GM18505 (cell line): Measurements from ENCODE around the gene TTC9C.
A peak's percentile ranks its signal among the peaks of the same experiment; 100 is the strongest.
"Not testable (repeated sequence)": the region's sequence is repeated elsewhere in the genome, so short reads cannot be mapped to it uniquely, and the experiment has no call there.

ENCODE experiments used
- ATAC-seq: cut with Tn5 transposase; IDR thresholded peaks from one replicate; pipeline ENCODE4 v1.9.1; 2021; ENCODE audit not compliant: unreplicated experiment
- POLR2A ChIP-seq: IDR thresholded peaks from 4 replicates; pipeline ENCODE4 v1.6.1; 2011; ENCODE audit warnings: borderline replicate concordance; ENCODE audit not compliant: insufficient read depth, insufficient read length; ENCODE audit errors: extremely low read depth

TTC9C gene

DNA sequence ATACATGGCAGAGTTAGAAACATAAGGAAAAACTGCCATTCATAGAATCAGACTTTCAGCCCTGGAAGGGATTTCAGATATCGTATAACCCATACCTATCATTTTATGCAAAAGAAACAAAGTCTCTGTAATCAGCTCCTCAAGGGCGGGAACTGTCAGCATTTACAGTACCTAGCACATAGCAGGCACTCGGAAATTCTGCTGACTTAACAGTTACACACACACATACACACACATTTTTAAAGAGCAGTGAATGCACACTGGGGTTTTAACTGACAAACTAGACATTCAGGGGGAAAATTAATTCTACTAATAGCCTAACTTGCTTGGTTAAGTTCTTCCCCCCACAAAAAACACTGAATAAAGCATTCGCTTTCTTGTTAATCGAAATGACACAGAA lies 12.1 kb upstream of the TTC9C start:
- TF ChIP-seq POLR2A, result no peak
- ATAC-seq, result no peak

DNA sequence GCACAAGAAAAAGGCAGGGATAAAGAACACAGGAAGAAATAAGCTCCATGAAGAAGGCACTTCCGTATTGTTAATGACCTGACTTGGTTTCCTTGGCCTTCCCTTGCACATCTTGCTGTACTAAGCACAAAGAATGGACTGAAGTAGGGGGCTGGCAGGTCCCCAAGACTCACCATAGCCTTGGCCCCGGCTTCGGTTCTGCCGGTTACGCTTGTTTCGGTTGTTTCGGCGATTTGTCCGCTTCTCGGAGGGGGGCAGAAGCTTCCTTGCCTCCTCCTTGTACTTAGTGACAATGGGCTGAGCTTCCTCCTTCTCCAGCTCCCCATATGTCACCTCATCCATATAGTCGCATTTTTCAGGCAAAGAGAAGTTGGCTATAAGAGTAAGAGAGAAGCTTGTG lies 11.5 kb upstream of the TTC9C start:
- no peak for TF ChIP-seq POLR2A
- no peak for ATAC-seq

DNA sequence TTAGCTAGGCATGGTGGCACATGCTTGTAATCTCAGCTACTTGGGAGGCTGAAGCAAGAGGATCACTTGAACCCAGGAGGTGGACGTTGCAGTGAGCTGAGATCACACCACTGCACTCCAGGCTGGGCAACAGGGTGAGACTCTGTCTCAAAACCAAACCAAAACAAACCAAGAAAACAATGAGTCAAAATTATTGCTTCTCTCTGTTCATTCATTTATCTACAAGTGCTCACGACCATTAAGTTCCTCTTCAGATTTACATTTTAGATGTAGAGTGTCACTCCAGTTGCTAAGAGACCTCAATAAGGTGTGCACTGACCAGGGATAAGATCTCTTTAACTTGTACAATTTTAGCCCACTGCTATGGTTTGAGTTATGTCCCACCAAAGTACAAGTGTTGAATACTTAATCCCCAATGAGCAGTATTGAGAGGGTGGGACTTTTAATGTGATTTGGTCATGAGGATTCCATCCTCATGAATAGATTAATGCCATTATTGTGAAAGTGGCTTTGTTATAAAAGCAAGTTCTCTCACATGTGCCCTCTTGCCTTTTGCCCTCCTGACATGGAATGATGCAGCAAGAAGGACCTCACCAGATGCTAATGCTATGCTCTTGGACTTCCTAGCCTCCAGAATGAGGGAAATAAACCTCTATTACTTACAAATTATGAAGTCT lies 8.8 kb upstream of the TTC9C start:
- TF ChIP-seq POLR2A, result no peak
- ATAC-seq, result no peak

DNA sequence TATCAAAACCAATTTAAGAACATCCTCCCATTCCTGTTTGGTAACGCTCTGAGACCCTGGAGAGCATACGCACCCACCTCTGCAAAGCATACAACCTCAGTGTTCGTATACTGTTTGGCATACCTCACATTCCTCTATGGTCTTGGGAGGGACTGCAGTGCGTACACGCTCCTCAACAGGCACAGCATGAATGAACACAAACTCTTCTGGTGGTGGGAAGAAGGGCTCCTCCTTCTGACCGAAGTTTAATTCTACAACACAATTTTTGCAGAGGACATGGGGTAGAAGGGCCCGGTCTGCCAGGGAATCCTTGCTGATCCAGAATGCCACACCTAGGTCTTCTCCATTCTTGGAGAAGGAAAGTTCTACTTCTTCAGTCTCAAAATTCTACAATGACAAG lies 6.3 kb upstream of the TTC9C start:
- ATAC-seq, result no peak
- no peak for TF ChIP-seq POLR2A

DNA sequence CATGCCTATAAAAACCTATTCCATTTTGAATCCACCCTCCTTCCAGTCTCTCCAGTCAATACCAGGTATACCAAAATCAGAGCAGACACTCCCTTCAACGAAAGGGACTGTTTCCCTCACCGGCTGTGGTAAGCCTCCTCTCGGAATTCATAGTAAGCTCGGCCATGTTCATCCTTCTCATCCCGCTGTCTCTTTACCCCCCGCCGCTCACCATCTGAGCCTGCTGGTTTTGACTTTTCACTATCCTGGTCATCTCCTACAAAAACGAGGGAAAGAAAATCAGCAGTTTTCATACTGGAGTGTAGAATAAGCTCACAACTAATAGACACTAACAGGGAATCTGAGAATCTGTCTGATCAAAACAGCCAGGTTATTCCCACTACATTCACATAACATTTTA lies 4.1 kb upstream of the TTC9C start:
- no peak for ATAC-seq
- no peak for TF ChIP-seq POLR2A

DNA sequence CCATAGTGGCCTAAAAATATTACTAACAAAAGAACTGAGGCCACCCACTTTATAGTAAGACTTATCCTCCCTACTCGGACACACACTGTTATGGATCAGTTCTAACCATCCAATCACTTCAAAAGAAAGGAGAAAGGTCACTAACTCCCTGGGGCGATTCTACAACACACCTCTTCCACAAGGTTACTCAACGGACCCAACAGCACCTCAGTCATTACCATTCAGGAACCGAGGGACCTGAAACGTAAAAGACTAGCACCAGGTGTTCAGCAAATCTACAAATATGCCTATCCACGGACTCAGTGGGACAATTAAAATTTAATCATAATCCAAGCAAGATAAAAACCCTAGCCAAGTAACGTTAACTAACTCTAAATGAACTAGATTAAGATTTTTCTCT lies 2.6 kb upstream of the TTC9C start:
- no peak for ATAC-seq
- no peak for TF ChIP-seq POLR2A

DNA sequence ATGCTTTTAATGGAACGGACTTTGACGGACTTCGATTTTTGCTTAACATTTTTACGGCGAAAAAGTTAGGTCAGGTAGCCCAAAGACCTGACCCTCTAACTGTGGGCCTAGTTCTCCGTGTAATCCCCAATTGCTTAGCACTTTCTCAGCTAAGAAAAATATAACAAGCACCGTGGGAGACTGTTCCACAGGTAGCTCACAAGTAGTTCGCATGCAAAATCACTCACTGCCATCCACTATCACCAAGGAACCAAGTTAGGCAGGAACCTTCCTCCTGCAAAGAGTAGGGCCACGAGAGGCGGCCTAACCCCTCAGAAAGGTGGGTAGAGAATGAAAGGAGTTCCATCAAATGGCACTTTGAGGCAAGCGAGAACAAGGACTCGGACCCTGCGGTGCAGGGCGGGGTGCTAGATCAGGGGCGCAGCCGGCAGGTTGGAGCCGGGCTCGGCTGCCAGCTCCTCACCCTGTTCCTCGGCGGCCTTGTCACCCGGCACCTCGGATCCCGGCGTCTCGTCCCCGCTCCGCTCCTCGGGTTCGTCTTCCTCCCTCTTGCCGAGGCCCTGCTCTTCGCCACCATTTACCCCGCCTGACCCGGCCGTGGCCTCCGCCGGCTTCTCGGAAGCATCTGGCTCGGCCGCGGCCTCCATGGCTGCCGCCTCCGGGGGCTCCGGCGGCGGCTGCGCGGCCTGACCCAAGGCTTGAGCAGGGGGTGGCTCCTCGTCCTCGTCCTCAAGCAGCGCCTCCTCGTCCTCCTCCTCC lies 2.0 kb upstream of the TTC9C start:
- no peak for TF ChIP-seq POLR2A
- ATAC-seq, result peak; percentile 1

DNA sequence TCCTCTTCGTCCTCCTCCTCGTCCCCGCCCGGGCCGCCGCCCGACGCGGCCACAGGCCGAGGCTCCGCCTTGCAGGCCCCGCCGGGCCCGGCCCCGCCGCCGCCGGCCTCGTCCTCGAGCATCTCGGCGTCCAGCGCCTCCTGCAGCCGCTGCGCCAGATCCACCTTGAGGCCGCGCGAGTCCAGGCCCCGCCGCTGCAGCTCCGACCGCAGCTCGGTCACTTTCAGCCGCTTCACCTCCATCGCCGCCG lies 1.4 kb upstream of the TTC9C start:
- no peak for ATAC-seq
- TF ChIP-seq POLR2A, result no peak

DNA sequence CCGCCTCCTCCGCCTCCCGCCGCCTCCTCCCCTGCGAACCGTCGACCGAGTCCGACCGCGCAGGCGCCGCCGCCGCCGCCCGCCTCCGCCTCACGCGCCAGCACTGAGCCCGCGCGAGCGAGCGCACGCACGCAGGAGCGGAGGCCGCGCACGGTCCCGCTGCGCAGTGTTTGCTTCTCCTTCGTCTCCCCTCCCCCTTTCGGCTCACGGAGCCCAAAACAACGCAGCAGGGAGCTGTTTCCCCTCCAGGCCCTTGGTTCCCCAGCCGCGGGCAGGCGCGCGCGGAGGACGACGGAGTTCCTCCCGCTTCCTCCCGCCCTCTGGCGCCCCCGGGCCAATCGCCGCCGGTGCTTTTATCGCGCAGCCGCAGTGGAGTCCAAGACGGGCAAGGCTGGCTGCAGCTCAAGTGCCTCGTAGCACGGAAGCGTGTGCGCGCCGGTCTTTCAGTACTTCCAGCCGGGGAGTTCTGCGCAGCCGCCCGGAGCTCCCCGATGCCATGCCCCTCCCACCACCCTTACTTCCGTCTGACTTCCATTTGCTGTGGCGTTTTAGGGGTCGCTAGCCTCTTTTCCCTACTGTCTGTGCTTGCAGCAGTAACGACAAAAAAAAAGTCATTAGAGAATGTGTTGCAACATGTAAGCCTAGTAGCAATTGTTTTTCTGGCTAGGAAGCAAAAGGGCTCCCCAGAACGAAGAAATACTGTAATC lies 968 bp upstream of the TTC9C start, which contains the start of gene HNRNPUL2:
TSS of gene HNRNPUL2 (minus strand) at position 293 of the 707 bp plus-strand sequence. CDS start 301 bp downstream, outside the sequence.
- TF ChIP-seq POLR2A, result peak; percentile 98
- peak; percentile 61 for ATAC-seq

DNA sequence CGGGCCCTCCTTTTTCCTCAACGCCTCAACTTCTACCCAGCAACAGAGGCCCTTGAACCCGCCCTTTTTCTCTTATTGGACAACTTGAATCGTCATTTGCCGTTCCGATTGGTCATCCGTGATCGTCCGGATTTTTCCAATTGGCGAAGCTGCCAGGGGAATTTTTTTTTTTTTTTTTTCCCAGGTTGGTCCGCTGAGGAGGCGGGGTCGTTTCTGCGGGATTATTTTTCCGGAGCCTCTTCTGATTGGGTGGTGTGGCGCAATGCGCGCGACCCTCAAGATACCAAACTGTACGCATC lies 465 bp upstream of the TTC9C start:
- no peak for TF ChIP-seq POLR2A
- peak; percentile 44 for ATAC-seq

DNA sequence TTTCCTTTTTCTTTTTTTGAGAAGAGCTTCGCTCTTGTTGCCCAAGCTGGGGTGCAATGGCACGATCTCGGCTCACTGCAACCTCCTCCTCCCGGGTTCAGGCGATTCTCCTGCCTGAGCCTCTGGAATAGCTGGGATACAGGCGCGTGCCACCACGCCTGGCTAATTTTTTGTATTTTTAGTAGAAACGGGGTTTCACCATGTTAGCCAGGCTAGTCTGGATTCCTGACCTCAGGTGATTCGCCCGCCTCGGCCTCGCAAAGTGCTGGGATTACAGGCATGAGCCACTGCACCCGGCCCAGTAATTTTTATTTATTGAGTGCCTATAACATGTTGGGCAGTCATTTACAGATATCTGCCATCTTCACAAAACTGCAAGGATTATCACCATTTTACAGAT lies 1.8 kb downstream of the TTC9C start:
- not testable (repeated sequence) for ATAC-seq

DNA sequence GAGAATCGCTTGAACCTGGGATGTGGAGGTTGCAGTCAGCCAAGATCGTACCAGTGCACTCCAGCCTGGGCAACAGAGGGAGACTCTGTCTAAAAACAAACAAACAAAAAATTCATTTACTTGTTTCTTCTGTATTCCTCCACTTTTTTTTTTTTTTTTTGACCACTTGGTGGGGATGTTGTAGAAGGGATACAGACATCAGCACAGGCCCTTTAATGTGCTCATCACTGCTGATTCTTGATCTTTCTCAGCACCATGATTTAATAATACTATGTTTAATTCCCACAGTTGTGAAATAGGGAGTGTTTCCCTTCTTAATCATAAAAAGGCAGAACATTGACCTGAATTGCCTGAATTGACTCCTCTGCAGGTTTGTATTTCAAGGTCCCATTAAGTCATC lies 4.5 kb downstream of the TTC9C start:
- no peak for TF ChIP-seq POLR2A
- no peak for ATAC-seq

DNA sequence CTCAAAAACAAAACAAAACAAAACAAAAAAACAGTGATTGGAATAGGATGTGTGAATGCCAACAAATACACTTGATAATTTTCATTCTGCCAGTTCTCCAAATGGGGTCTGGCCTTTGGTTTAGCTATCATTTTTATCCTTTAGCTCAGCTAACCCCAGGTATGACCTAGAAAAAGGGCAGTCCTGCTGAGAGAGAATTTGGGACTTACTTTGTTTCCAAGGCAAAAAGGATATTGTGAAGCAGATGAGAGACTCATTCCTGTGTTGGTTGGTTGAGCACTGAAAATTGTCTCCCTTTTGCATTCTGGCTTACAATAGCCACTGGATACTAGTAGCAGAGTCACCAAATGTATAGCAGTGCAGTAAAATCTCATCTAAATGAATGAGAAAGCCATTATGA lies 8.9 kb downstream of the TTC9C start:
- ATAC-seq, result no peak
- TF ChIP-seq POLR2A, result no peak

DNA sequence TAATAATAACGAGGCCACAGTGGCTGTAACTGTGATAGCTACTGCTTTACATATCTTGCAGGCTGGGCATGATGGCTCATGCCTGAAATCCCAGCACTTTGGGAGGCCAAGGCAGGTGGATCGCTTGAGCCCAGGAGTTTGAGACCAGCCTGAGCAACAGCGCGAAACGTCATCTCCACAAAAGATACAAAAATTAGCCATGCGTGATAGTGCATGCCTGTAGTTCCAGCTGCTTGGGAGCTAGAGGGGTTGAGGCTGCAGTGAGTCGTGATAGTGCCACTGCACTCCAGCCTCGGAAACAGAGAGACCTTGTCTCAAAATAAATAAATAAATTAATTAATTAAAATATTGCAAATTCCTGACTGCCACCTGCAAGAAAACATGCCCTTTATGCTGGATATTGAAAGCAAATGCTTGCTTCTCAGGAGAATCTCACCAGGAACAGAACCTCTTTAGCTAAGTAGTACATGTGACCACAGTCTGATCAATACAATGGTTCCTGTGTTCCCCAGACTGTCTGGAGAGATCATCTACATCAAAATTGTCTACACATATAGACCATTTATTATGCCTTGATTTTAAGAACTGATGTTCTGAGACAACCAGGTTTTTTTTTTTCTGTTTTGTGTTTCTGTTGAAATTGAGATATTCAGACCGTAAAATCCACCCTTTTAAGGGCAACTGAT lies 19.3 kb downstream of the TTC9C start:
- no peak for TF ChIP-seq POLR2A

DNA sequence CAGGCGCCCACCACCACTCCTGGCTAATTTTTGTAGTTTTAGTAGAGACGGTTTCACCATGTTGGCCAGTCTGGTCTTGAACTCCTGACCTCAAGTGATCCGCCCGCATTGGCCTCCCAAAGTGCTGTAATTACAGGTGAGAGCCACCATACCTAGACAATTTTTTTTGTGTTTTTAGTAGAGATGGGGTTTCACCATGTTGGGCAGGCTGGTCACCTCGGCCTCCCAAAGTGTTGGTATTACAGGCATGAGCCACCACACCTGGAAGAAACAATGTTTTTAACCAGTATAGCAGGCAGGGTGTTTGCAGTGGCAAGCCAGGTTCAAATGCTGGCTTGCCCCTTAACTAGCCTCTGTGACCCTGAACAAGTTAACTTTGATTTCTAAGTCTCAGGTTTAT lies 21.6 kb downstream of the TTC9C start:
- ATAC-seq, result not testable (repeated sequence)

More for the DNA sequence above, 19.3 kb downstream of the TTC9C start:
- ATAC-seq, result no peak
